NCI-H82 treated with DMSO at 0.1 percent for 48 hours (cell line): Measurements from ENCODE around the gene CTSE.
A peak's percentile ranks its signal among the peaks of the same experiment; 100 is the strongest.

Source experiments
- DNase-seq: peaks from one replicate; lab custom pipeline; 2025; ENCODE audit not compliant: unreplicated experiment; lab: John Stamatoyannopoulos, UW

Gene CTSE

DNA sequence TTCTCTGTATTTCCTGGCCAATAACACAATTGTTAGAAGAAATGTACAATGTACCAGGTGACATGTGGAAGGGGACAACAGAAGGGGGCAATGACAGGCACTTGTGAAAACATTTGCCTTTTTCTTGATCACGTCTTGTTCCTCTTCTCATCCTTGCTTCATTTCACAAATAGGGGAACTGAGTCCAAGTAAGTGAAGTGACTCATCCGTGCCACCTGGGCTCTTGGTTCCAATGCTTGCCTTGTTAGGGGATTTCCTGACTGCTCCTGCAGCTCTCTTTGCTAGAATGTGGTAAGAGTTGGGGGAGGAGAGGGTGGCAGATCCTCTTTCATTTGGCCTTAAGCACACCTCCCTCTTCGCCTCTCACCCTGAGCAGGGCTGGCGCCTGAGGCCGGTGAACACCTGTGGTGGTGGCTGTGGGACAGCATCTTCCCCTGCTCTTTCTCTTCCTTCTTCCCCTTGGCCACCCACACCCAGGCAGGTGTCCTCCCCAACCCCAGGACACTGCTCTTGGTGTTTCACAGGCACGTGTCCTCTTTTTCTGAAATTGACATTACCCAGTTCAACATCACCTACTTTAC, 27.1 kb upstream of the CTSE start:
- no peak for DNase-seq

DNA sequence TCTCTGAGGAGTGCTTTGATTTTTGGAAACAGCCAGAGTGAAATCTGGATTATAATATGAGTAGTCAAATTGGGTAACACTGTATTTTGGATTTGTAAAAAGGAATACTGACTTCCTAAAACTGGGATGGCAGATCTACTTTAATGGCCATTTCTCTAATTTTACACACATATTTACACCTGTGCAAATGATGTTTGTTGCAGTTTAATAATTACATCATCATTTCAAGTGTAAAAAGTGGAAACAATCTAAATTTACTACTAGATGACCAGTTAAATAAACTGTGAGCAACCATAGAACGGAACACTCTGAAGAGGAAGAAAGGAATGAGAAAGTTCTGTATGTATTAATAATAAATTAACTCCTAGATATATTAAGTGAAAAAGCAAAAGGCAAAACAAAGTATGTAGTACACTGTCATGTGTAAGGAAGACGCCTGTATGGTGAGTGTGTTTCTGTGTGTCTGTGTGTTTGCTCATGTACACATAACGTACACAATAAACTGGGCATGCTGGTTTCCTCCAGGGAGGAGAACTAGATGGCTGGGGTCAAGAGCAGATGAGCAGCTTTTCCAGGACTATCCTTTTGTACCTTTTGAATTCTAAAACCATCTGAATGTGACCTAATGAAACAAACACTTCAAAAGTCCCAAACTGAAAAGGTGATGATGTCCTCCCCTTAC, 26.4 kb upstream of the CTSE start:
- DNase-seq: no peak

DNA sequence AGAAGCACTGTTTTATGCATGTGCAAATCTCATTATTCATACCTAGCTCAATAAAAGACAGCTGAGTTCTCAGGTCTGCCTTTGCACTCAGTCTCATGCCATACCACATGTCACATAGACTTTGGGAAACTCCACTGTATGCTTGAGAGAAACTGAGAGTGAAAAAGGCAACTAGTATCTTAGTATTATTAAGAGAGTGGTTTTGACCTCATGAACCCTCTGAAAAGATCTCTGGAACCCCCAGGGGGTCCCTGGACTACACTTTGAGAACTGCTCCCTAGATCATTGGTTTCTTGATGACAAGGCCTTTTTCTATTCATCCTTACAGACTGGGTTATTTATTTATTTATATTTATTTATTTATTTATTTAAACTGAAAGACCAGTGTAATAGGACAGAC, 25.6 kb upstream of the CTSE start:
- no peak for DNase-seq

DNA sequence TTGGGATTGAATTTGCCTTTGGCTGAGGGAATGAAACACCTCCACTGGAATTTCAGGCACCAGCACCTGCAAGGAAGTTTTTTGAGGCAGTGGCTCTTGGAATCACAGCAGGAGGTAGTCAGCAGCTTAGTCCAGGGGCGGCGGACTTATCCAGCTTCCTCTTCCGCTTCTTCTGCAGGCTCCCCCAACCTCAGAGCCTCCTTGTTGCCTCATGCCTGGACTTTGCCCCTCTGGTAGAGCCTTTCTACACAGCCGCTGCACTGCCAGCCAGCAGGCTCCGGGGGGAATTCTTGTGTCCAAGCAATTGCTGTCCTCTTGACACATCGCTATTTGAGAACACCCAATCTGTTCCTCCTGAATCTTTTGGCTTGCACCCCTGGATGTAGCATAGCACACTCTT, 24.9 kb upstream of the CTSE start:
- no peak for DNase-seq

DNA sequence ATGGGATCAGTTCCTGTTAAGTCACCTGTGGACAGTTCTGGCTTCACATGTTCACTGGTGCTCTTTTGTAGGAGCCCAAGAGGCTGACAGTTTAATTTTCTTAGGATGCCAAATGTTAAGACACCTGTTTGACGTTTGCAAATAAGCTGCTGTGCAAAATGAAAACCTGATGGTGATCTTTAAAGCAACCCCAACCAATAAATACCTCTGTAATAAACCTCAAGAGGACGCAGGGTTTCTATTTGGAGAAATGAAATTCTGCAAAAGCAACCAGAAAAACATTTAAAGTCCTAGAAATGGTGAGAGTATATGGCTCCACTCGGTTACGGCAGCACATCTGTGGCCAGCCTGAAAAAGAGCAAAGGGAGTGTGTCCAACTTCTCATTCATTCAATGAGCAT, 23.6 kb upstream of the CTSE start:
- no peak for DNase-seq

DNA sequence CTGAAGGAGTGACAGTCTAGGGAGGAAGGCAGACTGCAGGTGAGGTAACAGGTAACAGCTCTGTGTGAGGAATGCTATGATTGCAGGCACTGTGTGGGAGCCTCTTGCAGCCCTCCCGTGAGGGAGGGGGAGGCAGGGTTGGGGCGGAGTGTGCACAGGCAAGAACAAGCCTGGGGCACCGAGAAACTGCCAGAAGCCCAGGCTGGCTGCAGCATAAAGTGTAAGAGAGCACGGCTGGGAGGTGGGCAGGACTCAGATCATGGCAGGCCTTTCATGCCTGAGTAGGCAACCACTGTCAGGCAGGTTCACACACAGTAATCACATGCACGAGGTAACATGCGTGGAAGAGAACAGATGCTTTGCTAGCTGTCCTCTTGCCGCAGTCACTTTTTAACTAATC, 17.9 kb upstream of the CTSE start:
- DNase-seq: no peak

DNA sequence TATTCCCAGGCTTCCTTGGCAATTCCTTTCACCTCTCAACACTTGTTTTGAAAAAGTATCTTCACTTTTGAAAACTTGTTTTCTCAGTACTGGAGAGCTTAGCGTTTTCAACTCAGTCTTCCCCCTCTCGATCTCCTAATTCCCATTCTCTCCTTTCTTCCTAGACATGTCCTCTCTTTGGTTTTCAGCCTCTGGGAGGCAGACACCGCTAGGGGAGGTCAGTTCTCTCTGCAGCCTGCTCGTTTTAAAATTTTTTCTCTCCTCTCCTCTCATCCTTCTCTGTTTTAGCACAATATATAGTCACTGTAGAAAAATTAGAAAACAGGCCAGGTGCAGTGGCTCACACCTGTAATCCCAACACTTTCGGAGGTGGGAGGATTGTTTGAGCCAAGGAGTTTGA, 16.6 kb upstream of the CTSE start:
- DNase-seq: no peak

DNA sequence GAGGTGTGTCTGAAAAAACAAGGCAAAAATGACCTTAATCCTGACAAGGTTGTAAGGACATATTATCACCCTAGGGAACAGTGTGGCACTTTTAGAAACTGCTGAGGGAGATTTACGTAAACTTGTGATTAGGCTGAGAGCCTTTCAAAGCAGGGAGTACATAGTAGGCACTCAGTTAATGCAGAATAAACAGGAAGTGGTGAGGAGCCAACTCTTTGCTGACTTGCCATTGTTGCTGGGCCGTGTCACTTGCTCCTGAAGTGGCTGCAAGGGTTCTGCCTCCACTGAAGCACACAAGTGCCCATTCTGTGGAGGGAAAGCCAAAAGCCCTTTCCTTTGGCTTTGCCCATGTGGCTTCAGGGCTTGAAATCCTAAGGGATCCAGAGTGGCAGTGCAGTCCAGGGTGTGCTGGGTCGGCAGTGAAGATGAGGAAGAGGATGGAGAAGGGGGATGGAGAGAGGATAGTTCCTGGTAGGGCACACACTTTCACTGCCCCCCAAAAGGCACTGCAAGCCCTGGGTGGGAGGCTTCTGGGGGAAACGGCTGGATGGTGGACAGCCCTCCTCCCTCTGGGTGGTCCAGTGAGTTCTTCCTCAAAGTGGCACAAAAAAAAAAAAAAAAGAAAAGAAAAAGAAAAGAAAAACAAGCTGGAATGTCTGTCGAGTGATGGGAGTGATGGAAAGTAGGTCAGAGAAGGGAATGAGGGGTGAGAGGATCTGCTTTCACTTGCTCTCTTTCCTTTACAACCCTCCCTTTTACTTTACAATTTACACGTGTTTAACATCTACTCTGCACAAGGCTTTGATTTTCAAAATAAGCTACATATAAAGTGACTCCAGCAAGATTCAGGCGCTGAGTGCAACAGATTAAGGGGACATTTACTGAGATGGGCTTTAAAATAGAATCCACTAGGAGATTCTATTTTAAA, 15.6 kb upstream of the CTSE start:
- DNase-seq: no peak

DNA sequence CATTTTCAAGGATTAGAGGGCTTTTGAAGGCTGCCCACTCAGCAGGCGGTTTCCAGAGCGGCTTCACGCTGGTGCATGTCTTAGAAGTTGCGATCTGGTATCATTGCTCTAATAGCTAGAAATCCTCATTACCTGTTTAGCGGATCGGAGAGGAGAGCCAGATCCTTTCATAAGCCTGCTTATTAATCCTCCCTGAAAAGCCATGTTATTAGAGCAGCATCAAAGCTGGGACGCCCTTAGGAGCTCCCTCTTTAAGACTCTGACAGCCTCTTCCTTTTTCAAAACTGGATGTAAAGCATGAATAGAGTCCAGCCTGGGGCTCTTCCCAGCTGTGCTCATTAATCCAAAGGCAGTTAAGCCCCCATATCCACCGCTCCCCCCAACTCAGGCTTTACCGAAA, 13.9 kb upstream of the CTSE start:
- DNase-seq: peak; percentile 84

DNA sequence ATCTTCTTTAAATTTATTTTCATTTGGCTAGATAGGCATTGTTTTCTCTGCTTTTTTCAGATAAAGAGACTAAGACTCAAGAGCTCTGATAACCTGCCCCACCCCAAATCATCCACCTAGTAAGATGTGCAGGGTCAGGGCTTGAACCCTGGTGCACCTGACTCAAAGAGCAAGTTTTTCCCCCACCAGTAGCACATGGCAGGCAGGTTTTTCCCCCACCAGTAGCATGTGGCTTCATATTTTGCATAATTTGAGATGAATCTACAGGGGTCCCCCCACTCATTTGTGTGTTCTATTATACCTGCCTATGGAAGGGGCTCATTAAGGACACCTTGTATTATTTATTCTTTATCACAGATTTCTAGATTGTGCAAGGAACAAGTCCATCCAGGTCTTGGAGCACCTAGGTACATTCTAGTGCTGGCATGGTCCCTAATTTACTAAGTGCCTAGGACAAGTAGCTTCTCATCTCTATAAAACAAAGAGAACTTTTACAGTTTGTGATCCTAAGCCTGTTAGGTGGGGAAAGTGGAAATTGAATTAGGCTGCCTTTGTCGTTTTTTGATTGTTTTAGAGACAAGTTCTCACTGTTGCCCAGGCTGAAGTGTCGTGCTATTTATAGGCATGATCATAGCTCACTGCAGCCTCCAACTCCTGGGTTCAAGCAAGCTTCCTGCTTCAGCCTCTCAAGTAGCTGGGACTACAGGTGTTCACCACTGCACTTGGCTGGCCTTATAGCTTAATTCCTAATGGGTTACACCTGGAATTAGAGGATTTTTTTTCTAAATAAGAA, 13.2 kb upstream of the CTSE start:
- DNase-seq: no peak

DNA sequence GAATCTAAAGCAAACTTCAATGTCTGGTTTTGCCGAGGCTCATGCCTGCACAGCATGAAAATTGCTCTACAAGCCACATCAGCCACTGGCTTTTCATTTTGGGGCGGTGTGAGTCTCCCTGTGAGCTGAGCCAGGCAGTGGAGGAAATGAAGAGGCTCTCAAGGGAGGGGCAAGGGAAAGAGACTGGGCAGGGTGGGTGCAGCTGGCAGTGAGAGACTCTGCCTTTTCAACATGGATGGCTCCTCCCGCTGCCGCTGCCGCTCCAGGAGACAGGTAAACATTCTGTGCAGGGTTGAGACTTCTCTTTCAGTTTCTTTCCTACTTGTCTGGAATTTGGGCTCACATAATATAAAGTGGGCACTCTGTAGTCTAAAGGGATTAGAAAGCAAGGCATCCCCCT, 11.3 kb upstream of the CTSE start:
- no peak for DNase-seq

DNA sequence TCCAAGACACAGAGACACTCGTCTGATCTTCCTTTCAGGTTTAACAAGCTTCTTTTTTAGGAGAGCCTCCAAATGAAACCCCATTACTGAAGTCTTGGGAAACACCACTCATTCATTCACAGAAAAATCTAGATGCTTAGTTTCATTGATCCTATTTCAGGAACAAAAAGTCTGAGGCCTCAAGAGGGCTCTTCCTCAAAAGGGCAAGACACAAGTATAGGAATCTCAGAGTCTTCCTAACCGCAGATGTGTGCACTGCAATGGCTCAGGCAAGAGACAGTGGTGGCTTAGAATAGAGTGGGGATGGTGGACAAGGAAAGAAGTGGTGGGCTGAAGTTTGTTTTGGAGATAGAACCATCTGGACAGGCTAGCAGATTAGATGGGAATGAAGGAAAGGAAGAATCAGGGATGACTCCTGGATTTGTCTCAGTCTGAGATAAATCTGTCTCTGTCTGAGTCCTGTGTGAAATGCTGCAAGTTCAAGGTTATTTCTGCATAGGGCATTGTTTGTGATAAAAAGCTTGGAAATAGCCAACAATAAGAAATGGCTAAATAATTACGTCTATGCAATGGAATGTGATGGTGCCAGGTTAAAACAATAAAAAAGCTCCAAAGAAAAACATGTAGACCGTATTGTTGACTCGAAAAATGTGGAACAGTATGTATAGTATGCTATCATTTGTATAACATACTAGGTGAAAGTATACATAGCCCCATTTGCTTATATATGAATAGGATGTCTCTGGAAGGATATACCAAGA, 8.9 kb upstream of the CTSE start:
- no peak for DNase-seq

DNA sequence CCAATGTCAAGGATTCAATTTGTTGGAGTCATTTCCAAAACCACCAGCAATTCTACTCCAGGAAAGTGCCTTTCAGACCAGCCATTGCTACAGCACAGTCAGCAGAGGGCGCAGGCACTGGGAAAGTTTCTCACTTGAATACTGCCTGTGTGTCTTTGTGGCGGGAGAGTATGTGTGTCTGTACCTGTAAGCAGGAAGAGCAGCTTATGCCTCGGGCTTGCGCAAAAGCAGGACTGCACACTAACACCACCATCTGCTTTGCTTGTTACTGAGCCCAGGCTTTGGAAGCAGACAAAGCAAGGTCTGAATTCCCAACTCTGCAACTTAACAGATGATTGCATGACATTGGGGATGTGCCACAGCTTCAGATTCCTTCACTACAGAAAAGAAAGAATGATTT, 7.0 kb upstream of the CTSE start:
- DNase-seq: peak; percentile 94

DNA sequence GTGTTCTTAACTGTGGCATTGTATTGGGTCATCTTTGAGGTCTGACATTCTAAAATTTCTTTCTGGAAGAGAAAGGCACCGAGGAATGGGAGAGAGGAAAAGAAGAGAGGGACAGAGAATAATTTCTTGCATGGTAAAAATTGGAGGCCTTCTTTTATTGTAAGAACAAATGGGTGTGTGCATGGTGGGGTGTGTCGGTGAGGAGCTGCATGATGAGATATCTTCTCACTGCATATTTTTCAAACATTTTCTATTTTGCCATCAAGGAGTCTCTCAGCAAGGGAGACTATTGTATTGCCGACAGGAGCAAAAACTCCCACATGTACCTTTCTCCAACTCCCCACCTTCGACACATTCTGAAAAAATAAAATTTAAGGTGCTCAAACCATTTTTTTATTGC, 6.5 kb upstream of the CTSE start:
- DNase-seq: no peak

DNA sequence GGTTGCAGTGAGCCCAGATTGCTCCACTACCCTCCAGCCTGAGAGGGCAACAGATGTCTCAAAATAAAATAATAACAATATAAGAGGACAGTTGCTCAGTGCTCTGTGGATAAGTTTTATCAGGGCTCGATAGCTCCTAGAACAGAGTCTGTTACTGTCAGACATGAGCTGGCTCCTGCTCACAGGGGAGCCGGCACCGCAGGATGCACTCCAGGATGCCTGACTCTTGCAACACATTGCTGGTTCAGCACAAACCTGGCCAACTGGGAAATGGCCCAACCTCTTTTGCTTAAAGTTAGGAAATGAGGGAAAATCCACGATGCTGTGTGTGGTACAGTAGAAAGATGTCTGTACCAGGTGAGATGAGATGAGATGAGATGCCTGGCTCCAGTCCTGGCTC, 5.8 kb upstream of the CTSE start:
- no peak for DNase-seq

DNA sequence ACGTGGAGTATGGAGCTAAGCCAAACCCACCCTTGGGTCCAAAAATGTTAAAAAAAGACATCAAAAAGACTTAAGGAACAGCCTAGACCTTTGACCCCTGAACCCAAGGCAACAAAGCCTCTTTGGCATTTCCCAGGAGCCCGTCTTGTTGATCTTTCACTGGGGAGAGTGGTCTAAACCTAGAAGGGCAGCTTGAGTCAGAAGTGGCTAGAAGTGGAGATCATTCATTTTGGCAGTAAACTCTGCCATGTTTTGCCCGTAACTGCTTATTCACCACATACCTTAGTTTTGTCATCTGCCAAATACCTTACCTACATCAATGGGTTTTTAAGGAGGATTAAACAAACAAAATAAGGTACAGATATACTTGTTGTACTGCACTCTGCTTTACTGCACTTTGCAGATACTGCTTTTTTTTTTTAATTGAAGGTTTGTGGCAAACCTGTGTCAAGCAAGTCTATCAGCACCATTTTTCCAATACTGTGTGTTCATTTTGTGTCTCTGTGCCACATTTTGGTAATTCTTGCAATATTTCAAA, 1.7 kb upstream of the CTSE start:
- no peak for DNase-seq

DNA sequence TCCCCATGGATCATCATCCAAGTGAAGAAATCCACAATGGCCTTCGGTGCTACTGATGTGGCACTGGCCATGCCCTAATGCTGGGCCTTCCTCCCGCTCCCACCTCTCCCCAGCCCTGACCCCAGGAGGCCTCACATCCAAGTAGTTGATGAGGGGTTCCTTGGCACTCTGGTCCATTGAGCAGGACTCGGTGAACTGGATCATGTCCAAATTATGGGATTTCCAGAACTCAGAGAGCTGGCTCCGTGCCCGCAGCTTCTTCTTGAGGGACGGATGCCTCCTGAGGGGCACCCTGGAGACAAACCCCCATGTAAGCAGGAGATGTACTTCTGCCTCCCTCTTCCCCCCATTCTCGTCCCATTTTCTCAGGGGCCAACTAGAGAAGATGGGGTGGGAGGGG, 929 bp downstream of the CTSE start:
- no peak for DNase-seq

DNA sequence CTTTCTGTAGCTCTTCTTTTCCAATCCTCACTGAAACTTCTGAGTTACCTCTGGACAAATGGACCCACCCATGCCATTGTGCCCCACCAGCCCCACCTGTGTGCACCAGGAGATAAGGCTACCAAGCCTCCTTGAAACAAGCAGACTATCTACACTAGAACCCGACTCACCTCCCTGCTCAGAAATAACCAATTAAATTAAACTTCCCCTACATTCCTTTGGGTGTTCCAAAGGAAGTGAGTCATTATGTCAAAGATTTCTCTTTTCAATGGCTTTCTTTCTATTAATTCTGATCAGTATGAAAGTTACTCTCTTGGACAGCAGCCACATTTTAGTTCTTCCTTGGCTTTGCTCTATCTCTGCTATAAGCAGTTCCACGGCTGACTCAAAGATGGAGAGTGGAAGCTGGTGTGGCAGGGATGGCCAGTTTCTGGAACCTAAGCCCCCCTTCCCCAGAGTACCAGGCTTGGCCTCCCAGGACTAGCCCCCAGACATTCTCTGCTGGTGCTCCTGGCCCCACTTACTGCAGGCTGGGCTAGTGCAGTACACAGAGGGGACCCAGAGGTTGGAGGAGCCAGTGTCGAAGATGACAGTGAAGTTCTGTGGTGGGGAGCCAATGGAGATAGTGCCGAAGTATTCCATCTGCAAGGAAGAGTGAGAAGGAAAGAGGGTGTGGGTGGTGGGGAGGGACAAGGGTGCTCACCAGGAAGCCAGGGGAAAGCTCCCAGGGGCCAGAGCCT, 1.9 kb downstream of the CTSE start:
- no peak for DNase-seq

DNA sequence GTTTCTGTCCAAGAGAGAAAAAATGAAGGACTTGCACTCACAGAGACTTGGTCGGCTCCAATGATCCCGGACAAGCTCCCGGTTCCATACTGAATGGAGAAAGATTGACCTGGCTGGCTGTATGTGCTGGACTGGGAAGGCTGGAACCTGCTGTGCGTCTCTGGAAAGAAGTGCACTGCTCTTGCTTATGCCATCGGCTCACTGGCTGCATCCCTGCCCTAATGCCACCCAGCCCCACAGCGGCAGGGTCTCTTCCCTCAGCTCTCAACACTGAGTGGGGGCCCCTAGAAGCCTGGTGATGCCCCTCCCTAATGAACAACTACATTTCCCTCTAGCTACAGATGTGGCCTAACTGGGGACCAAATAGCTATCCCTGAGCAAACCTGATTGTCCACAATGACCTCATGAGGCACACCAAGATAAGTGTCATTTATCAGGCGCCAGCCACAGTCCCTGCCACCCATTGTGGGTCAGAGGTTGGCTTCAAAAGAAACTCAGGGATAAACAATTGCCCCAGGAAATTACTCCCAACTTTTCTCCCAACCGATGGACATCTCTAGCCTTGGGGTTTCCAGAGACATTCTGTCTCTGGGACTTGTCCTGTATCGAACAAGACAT, 2.6 kb downstream of the CTSE start:
- no peak for DNase-seq
